Trophoblast cell (in vitro differentiated cells and primary cell): ENCODE data around the gene TFCP2L1.

Experiments
- DNase-seq, 2 donors: peaks; one replicate each; pipeline ENCODE4 v3.0.0-alpha.2; 2016
- H2AFZ ChIP-seq: 2 replicates; pipeline ENCODE4 v1.6.1; 2013; ENCODE audit warnings: low read length, moderate library complexity, mild to moderate bottlenecking; ENCODE audit not compliant: insufficient read depth, poor library complexity
- H2AK5ac ChIP-seq: 2 replicates; pipeline ENCODE4 v1.6.1; 2013; ENCODE audit warnings: mild to moderate bottlenecking, low read length
- H2BK120ac ChIP-seq: 2 replicates; pipeline ENCODE4 v1.6.1; 2013; ENCODE audit warnings: low read length, mild to moderate bottlenecking, moderate library complexity; ENCODE audit not compliant: insufficient read depth, poor library complexity
- H2BK12ac ChIP-seq: 2 replicates; pipeline ENCODE4 v1.6.1; 2013; ENCODE audit warnings: mild to moderate bottlenecking, low read length, moderate library complexity
- H2BK5ac ChIP-seq: 2 replicates; pipeline ENCODE4 v1.6.1; 2013; ENCODE audit warnings: low read length, low read depth, moderate library complexity, mild to moderate bottlenecking; ENCODE audit not compliant: poor library complexity
- H3K14ac ChIP-seq: 2 replicates; pipeline ENCODE4 v1.6.1; 2013; ENCODE audit warnings: mild to moderate bottlenecking, low read length
- H3K18ac ChIP-seq: 2 replicates; pipeline ENCODE4 v1.6.1; 2013; ENCODE audit warnings: mild to moderate bottlenecking, low read length
- H3K23ac ChIP-seq: 2 replicates; pipeline ENCODE4 v1.6.1; 2013; ENCODE audit warnings: low read length
- H3K27ac ChIP-seq: 2 replicates; pipeline ENCODE4 v1.5.1; 2013; ENCODE audit warnings: low read depth, mild to moderate bottlenecking, inconsistent platforms, low read length, moderate library complexity
- H3K27me3 ChIP-seq: 2 replicates; pipeline ENCODE4 v1.6.1; 2013; ENCODE audit warnings: inconsistent platforms, mild to moderate bottlenecking, low read length, moderate library complexity; ENCODE audit not compliant: insufficient read depth
- H3K36me3 ChIP-seq, 2 experiments: 1 replicate in 1 of 2; 2 replicates in 1 of 2; pipeline ENCODE4 v1.6.1; 2013; ENCODE audit warnings: low read length in 2 of 2, mild to moderate bottlenecking in 2 of 2, moderate library complexity in 1 of 2; ENCODE audit not compliant: insufficient read depth in 2 of 2, control insufficient read depth in 1 of 2
- H3K4ac ChIP-seq: 2 replicates; pipeline ENCODE4 v1.6.1; 2013; ENCODE audit warnings: low read depth, mild to moderate bottlenecking, low read length, moderate library complexity
- H3K4me1 ChIP-seq, 2 experiments: 1 replicate in 1 of 2; 2 replicates in 1 of 2; pipeline ENCODE4 v1.6.1; 2013; ENCODE audit warnings: low read length in 2 of 2, mild to moderate bottlenecking in 2 of 2, moderate library complexity in 1 of 2; ENCODE audit not compliant: insufficient read depth in 2 of 2, control insufficient read depth in 1 of 2
- H3K4me2 ChIP-seq: 2 replicates; pipeline ENCODE4 v1.6.1; 2013; ENCODE audit warnings: inconsistent platforms, mild to moderate bottlenecking, low read length, moderate library complexity
- H3K4me3 ChIP-seq: 2 replicates; pipeline ENCODE4 v1.5.1; 2013; ENCODE audit warnings: mild to moderate bottlenecking, low read depth, low read length, inconsistent platforms
- H3K79me1 ChIP-seq: one replicate; pipeline ENCODE4 v1.6.1; 2013; ENCODE audit warnings: low read length
- H3K79me2 ChIP-seq: 2 replicates; pipeline ENCODE4 v1.6.1; 2013; ENCODE audit warnings: low read length, mild to moderate bottlenecking; ENCODE audit not compliant: control insufficient read depth, insufficient read depth, poor library complexity
- H3K9ac ChIP-seq: 2 replicates; pipeline ENCODE4 v1.6.1; 2013; ENCODE audit warnings: mild to moderate bottlenecking, low read length
- H3K9me3 ChIP-seq: 2 replicates; pipeline ENCODE4 v1.6.1; 2013; ENCODE audit warnings: low read depth, mild to moderate bottlenecking, control low read depth, inconsistent platforms, low read length; ENCODE audit not compliant: insufficient read depth
- H4K12ac ChIP-seq: 2 replicates; pipeline ENCODE4 v1.6.1; 2013; ENCODE audit warnings: low read depth, mild to moderate bottlenecking, low read length, moderate library complexity
- H4K8ac ChIP-seq: 2 replicates; pipeline ENCODE4 v1.6.1; 2013; ENCODE audit warnings: low read depth, mild to moderate bottlenecking, low read length, moderate library complexity
- H4K91ac ChIP-seq: one replicate; pipeline ENCODE4 v1.6.1; 2013; ENCODE audit warnings: low read depth, mild to moderate bottlenecking, low read length, moderate library complexity
- WGBS: extraction: QIAGEN DNeasy Blood & Tissue Kit; methylation state at CpG from one replicate; pipeline ENCODE4 v1.1.7; 2013; ENCODE audit warnings: missing lambda C conversion rate; ENCODE audit not compliant: insufficient read length, insufficient coverage; ENCODE audit errors: extremely low coverage; 5-methylcytosine and 5-hydroxymethylcytosine counted together

Gene TFCP2L1

GRCh38 chr2:121167411-121167810 is 117.6 kb downstream of the TFCP2L1 start:
- no CpG with 5 or more reads among the region's 4 CpGs for WGBS
- no peak overlapping the region for H2BK5ac ChIP-seq
- H2BK12ac ChIP-seq, result no peak overlapping the region
- no peak overlapping the region for H2BK120ac ChIP-seq
- no peak overlapping the region for H4K91ac ChIP-seq
- no peaks in the 10 kb centered on the region for H3K79me2 ChIP-seq
- peaks cover 4% of the 10 kb centered on the region for H3K9me3 ChIP-seq
- no peak overlapping the region for H3K23ac ChIP-seq
- H3K27ac ChIP-seq, result no peak overlapping the region
- H3K4ac ChIP-seq, result no peak overlapping the region
- no peak overlapping the region for H4K8ac ChIP-seq
- no peak overlapping the region for H4K12ac ChIP-seq
- no peaks in the 10 kb centered on the region for H3K27me3 ChIP-seq
- no peaks in the 10 kb centered on the region for H3K4me1 ChIP-seq
- no peak overlapping the region for H3K9ac ChIP-seq
- no peak overlapping the region for H3K18ac ChIP-seq
- H3K14ac ChIP-seq, result no peak overlapping the region
- H2AFZ ChIP-seq, result no peak overlapping the region
- no peak overlapping the region for H3K4me2 ChIP-seq
- H3K4me3 ChIP-seq, result no peak overlapping the region
- H3K36me3 ChIP-seq, result no peaks in the 10 kb centered on the region
- no peaks in the 10 kb centered on the region for H3K79me1 ChIP-seq
- no peak overlapping the region for H2AK5ac ChIP-seq
- no peak for DNase-seq
